Activated CD4-positive, alpha-beta T cell treated with anti-CD3 and anti-CD28 coated beads for 1 hour (primary cell): ENCODE results near the gene PTGDS.

ENCODE experiments used
- DNase-seq: peaks from one replicate; pipeline ENCODE4 v3.0.0-alpha.2; 2020

PTGDS gene

DNA sequence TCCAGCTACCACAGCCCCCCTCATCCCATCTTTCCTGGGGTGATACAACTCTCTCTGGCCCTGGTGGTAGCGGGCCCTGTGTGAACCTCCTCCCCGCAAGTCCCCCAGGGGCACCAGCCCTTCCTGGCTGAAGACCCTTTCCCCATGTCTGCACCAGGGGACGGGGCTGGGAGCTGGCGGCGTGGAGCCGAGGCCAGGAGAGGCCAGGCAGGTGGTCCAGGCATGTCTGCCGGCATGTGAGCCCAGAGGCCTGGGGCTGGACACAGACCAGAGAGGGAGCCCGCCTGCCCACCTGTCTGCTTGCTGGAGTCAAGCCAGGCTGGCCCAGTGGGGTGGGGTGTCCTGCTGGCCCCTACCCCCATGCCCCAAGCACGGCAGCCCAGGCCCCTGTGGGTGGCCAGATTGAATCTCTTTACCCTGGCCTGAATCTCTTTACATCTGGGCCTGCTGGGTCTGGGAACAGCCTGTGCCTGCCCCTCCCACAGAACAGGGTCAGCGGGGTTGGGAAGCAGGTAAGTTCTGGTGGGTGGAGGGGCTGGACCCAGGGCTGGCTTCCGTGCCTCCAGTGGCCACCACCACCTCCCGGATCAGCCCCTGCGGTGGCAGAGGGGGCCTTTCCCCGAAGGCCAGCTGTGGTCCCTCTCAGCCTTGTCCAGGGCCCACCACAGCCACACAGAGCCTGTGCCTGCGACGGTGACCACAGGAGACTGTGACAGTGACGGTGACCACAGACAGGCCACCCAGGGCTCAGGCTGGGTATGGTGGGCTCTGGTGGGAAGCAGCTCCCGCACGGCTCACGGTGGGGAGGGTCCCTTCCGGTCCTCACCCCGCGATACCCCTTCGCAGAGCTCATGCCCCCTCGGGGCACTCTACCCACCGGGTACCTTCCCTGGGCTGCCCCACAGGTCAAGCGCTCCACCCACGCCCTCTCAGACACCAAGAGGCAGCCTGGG, 18.1 kb upstream of the PTGDS start:
- DNase-seq = no peak

- no peak for DNase-seq
Observed at GRCh38 chr9:136960212-136960937, 16.9 kb upstream of the PTGDS start.

GRCh38 chr9:136960938-136961275, 16.4 kb upstream of the PTGDS start:
- DNase-seq = no peak

DNA sequence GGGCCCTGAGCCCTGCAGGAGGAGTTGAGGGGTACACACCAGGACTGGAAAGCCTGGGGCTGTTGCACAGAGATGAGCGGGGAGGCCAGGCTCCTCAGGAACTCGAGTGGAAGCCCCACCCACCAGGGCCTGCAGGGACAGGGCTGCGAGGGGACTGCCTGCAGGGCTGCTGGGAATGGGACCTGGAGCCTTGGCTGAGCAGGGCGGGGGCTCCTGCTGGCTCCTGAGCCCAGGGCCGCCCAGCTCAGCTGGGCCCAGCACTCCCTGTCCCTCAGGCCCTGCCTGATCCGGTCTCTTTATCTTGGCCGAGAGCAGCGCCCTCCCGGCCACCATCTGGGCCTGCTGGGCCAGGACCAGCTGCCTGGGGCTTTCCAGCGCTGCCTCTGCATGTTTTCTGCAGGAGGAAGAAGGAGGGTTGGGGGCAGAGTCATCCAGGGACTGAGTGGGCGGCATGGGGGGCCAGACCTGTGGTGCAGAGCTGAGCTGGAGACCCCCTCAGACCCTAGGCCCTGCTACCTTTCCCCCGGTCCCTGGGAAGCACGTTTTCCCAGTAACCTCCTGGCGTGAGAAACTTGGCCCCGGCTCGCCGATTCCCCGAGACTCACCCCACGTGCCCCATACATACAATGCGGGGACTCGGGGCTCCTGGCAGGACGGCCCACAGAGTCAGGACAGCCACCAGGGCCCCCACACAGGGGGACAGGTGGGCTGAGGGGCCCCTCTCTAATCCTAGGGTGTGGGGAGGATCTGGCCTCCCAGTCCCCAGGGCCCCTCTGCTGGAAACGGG, 15.8 kb upstream of the PTGDS start:
- DNase-seq = no peak

GRCh38 chr9:136962163-136962562, 15.1 kb upstream of the PTGDS start:
- no peak for DNase-seq

DNA sequence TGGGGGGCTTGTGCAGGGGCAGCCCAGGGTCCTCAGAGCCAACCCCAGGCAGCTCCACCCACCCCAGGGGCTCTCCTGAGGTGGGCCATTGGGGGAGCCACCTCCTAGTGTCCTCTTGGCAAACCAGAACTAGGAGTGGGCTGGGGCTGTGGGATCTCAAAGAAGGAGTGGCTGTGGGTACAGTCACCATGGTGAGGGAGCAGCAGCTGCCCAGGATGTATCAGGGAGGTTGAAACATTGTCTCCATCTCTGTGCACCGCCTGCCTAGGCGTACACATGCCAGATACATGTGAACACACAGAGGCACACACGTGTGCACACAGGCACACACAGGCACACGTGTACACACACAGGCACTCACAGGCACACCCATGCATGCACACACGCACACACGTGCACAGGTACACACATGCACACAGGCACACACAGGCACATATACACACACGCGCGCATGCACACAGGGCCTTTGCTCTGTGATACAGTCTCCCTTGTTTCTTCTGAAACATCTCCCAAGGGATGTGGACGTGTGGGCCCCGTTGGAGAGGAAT, 14.5 kb upstream of the PTGDS start:
- DNase-seq = no peak

DNA sequence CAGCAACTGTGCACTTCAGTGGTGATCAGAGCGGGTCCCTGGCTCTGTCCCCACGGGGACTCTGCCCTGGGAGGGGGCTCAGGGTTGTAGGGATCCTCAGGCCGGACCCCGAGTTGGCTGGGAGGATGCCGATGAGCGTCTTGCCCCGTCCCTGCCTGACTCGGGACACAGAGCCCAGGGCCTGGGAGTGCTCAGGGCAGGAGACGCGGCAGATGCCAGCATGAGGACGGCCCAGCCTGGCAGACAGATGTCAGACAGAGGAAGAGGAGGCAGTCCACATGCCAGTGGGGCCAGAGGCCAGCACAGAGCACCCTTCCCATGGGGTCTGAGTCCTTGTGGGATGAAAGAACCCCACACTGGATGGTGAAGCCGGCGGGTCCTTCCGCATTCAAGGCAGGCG, 14.0 kb upstream of the PTGDS start:
- no peak for DNase-seq

- DNase-seq = no peak
Observed at GRCh38 chr9:136963751-136964150, 13.6 kb upstream of the PTGDS start.

DNA sequence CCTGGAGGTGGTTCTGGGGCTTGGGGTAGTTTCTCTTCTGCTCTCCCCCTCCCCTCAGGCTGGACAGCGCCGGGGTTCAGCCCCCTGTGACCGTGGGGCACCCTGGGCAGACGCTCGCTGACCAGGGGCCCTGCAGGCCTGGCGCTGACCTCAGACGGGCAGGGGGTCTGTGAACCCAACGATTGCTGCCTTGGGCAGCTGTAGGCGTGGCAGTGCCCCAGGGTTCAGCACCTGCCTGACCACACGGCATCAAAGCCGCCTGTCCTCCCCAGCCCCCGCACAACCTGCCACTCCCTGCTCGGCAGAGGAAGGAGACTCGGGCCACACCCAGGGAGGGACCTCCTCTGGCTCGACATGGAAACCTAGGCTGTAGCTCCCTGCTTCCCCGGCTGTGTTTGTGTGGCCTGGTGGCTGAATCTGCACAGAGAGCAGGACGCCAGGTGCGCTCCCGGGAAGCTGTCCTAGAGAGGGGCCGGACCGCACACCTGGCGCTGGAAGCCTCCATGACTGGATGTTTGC, 13.1 kb upstream of the PTGDS start:
- DNase-seq = no peak

DNA sequence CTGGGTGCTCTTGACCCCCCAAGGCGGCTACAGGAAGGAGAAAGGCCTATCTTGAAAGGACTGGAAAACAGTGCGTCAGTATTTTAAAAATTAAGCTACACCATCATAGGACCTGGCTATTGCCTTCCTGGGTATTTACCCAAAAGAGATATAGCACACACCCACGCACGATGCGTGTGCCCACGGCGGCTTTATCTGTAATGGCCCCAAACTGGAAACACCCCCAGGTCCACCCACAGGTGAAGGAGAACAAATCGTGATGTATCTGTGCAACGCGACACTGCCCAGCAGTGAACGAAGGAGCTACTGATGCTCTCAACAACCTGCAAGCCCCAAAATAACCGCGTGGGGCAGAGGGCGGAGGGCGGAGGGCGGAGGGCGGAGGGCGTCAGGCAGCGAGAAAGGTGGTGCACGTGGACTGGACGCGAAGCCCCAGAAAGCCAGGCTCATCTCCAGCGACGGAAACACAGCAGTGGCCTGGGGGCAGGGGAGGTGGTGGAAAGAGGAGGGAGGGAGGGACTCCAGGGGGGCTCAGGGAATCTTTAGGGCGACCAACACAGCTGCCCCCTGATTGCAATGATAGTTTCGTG, 12.4 kb upstream of the PTGDS start:
- no peak for DNase-seq

DNA sequence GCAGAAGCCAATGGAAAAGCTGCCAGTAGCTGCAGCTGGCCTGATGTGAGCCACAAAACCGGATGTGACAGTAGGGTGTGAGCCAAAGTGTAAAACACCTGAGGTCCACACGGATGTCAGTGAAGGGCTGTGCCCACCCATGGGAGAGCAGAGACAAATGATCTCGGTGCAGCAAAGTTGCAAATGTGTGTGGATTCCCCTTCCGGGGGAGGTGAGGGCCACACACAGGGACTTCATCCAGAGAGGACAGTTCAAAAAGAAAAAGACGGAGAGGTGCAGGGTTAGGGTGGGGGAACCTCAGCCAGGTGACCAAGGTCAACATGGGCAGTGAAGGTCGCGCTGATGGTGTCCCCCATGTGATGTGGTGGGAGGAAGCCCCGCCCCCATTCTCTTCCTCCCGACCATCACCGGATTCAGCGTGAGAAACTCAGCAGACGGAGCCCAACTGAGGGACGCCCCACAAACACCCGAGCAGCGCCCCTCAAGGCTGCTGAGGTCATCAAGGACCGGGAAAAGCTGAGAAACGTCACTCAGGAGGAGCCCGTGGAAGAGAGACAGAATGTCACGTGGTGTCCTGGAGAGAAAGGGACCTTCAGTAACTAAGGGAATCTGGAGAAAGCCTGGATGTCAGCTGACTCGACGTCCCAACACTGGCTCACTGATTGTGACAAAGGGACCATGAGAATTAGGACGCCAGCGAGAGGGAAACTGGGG, 11.4 kb upstream of the PTGDS start:
- no peak for DNase-seq

DNA sequence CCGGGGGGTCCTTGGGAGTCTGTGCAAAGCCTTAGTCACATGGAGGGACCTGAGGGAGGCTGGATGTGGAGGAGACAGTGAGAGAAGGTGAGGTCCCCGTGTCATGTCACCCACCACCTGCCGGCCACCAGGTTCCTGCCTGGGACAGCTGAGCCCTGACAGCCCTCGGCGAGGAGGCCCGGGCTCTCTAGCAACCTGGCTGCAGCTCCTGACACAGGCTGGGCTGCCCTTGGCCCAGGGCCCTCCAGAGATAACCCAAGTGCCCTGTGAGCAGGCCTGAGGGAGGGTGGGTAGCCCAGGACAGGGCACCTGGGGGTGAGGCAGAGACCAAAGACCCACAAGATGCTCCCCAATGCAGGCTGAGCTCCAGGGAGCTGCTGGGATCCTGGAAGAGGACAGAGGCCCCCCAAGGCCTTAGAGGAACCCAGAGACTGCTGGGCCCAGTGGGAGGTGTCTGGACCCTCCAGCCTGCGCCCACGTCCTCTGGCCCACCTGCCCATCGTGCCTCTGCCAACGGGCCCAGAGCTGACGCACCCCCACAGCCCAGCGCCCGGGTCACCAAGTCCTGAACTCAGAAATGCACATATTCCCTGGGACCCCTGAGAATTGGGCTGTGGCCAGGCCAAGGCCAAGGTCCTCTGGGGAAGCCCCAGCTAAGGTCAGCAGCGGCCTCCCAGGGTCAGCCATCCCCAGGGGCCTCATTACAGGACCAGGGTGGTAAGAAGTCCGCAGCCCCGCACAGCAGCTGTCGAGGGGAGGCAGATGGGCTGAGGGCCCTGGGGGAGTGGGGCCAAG, 8.8 kb upstream of the PTGDS start:
- DNase-seq = no peak

DNA sequence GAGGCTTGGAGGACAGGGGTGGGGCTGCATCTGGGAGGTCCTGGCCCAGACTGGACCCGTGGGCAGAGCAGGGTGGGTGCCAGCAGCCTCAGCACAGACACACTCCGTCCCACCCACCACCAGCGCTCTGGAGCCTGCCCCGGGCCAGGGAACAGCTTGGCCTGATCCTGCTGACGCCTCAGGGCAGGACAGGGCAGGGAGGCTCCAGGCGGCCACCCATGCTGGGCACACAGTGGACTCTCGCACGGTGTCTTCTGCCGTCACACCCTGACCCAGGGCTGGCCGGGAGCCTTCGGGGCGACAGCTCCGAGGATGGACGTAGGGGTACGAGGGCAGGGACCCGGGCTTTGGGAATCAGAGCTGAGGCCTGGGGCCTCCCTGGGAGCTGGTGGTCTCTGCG, 8.2 kb upstream of the PTGDS start:
- DNase-seq = no peak

DNA sequence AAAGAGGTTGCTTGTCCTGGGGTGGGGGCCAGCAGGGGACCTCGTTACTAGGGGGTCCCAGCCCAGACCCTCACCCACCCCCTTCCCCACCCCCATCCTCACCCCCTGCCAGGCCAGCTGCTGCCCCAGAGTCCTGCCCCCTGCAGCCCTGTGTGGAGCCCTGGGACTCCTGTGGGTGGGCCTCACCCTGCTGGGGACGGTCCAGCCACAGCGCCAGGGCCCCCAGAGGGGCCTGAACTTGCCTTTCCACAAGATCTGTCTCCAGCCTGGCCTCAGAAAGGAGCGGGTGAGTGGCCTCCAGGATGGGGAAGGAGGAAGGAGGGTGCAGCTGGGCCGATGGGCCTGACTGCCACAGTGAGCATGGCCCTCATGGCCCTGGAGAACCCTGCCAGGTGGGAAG, 7.5 kb upstream of the PTGDS start:
- no peak for DNase-seq

DNA sequence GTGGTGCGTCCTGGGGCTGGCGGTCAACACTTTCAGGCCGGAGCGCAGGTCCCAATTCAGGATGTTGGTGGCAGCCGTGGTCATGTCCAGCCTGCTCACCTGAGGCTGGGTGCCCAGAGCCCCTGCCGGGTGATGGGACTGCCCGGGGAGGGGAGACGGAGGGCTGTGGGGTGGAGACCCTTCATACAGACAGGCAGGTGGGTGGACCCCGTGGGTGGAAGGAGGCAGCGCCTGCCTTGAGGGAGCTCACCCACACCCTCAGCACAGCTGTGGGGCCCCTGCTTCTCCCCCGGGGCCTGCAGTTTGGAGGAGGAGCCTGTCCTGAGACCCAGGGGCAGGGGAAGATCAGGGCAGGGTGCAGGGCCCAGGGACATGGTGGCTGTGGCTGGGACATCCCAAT, 6.9 kb upstream of the PTGDS start:
- DNase-seq = no peak

DNA sequence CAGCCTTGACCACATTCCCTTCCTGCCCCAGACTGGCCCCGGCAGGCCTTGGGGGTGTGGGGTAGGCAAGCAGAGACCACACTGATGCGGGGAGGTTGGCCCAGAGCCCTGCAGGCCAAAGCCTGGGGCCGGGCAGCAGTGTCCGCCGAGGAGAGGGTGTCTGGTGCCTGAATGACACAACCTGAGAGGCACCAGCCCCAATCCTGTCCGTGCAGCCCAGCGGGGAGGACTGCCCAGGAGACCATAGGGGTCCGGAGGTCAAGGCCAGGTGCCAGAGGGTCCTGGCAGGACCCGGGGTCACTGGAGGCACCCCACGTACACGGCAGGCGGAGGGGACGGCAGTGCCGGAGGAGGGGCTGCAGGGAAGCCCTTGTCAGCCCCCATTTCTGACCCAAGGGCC, 5.6 kb upstream of the PTGDS start:
- no peak for DNase-seq

- no peak for DNase-seq
Observed at GRCh38 chr9:136972335-136972734, 5.0 kb upstream of the PTGDS start.

GRCh38 chr9:136972743-136973142, 4.6 kb upstream of the PTGDS start:
- no peak for DNase-seq

GRCh38 chr9:136973618-136974617, 3.4 kb upstream of the PTGDS start:
- no peak for DNase-seq
